Activated CD8-positive, alpha-beta T cell treated with anti-CD3 and anti-CD28 coated beads, Interleukin-2, amount 10 ng/mL, durations not matched to agents 7 days and 5 days (primary cell): ENCODE measurements around the gene COL9A3. TPM values are rescaled to one million over a fixed set of nuclear protein-coding genes. Genes with fewer than 3 reads are reported as not detected.

Experiments
- ATAC-seq: fragments of 150-1000 bp; cut with Tn5 transposase; one replicate; pipeline ENCODE4 v1.10.0; 2021; ENCODE audit warnings: moderate library complexity
- CTCF ChIA-PET: fragments of 350-600 bp; sonication (Branson Sonifier 250); formaldehyde crosslinking; loops from one replicate; lab custom pipeline; 2021; ENCODE audit warnings: antibody characterized with exemption; lab: Charles Lee
- POLR2A ChIA-PET: fragments of 350-600 bp; sonication (Branson Sonifier 250); formaldehyde crosslinking; loops from one replicate; lab custom pipeline; 2021; ENCODE audit warnings: antibody characterized with exemption; lab: Charles Lee
- DNase-seq: peaks from one replicate; pipeline ENCODE4 v3.0.0-alpha.2; 2020
- H3K27ac Mint-ChIP-seq: one replicate; pipeline ENCODE4 v1.8.0; 2021; ENCODE audit warnings: mild to moderate bottlenecking, mixed read lengths
- H3K27me3 Mint-ChIP-seq: one replicate; pipeline ENCODE4 v1.8.0; 2021; ENCODE audit warnings: low read depth, mixed read lengths
- H3K36me3 Mint-ChIP-seq: one replicate; pipeline ENCODE4 v1.8.0; 2021; ENCODE audit warnings: low read depth, mixed read lengths
- H3K4me1 Mint-ChIP-seq: one replicate; pipeline ENCODE4 v1.8.0; 2021; ENCODE audit warnings: low read depth, mixed read lengths
- H3K4me3 Mint-ChIP-seq: one replicate; pipeline ENCODE4 v1.8.0; 2021; ENCODE audit warnings: mild to moderate bottlenecking, mixed read lengths
- H3K9me3 Mint-ChIP-seq: one replicate; pipeline ENCODE4 v1.8.0; 2022; ENCODE audit warnings: mixed read lengths; ENCODE audit not compliant: insufficient read depth
- total RNA-seq, 2 experiments: library from RNA; stranded (reverse); gene quantifications; one replicate each; pipeline ENCODE4 v1.2.3, GENCODE V29; 2021

The COL9A3 gene
- total RNA-seq, 2 experiments from 2014 or later = not detected

GRCh38 chr20:62780204-62780603 lies 36.6 kb upstream of the COL9A3 start:
- POLR2A ChIA-PET = no interaction called here
- H3K4me3 Mint-ChIP-seq = no peak overlapping the region
- no peak overlapping the region for H3K27ac Mint-ChIP-seq
- no peaks in the 10 kb centered on the region for H3K27me3 Mint-ChIP-seq
- CTCF ChIA-PET = interaction anchor here (1.1 to 1.4 kb wide), 2 partner anchors 11 to 28 kb away, joined by 4 read pairs; no protein-coding TSS in a partner anchor
- H3K4me1 Mint-ChIP-seq = peaks cover 35% of the 10 kb centered on the region
- H3K36me3 Mint-ChIP-seq = no peaks in the 10 kb centered on the region
- no peaks in the 10 kb centered on the region for H3K9me3 Mint-ChIP-seq
- ATAC-seq (no peak), DNase-seq (no peak)

DNA sequence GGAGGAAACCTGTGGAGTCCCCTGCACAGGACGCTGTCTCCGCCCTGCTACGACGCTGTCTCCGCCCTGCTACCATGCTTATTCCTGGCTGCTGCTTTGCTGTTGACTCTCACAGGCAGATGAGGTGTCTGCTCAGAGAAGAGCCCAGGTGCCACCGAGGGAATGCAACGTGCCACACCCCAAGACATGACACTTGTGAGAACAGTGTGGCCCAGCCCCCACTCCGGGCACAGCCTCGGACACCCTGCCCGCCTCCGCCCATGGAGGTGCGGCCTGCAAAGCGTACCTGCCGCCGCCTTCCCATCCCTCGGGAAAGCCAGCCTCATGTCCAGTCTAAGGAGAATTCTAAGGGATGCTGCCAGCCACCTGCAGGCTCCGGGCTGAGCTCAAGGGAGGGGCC lies 36.2 kb upstream of the COL9A3 start:
- Mint-ChIP-seq H3K9me3 (no peaks in the 10 kb centered on the region), H3K27ac (no peak overlapping the region), H3K4me1 (peaks cover 31% of the 10 kb centered on the region), H3K27me3 (no peaks in the 10 kb centered on the region), H3K36me3 (no peaks in the 10 kb centered on the region), H3K4me3 (no peak overlapping the region)
- no peak for DNase-seq
- CTCF ChIA-PET = no interaction called here
- ATAC-seq = no peak
- POLR2A ChIA-PET = no interaction called here

DNA sequence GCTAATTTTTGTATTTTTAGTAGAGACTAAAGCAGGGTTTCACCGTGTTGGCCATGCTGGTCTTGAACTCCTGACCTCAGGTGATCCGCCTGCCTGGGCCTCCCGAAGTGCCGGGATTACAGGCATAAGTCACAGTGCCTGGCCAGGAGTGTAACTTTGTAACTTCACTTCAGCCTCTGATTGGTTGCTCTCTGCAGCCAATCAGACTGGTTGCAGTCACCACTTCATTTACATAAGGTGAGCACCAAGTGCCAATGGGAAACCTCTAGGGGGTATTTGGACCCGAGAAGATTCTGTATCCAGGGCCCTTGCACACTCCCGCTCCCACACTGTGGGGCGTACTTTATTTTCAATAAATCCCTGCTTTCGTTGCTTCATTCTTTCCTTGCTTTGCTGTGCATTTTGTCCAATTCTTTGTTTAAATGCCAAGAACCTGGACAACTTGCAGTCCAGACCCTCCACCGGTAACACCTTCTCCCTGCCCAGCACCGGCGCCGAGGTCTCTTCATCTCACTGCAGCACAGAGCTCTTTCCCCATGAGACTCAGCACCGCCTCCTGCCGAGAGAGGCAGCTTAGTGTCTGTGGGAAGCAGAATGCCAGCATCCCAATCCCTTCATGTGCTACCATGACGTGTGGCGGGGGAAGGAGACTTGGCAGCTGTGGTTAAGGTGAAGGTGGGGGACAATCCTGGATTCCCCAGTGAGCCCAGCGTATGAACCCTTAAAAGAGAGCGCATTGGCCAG lies 34.5 kb upstream of the COL9A3 start:
- no peak for ATAC-seq
- no peaks in the 10 kb centered on the region for H3K36me3 Mint-ChIP-seq
- no peaks in the 10 kb centered on the region for H3K9me3 Mint-ChIP-seq
- H3K4me3 Mint-ChIP-seq = no peak overlapping the region
- ChIA-PET POLR2A (interaction anchor here (1.7 kb wide), 1 partner anchor 12 kb away, joined by 7 read pairs; no protein-coding TSS in a partner anchor), CTCF (interaction anchor here (1.8 to 2.4 kb wide), 2 partner anchors 9 to 12 kb away, joined by 5 to 10 read pairs; no protein-coding TSS in a partner anchor)
- no peaks in the 10 kb centered on the region for H3K27me3 Mint-ChIP-seq
- DNase-seq = no peak
- H3K27ac Mint-ChIP-seq = no peak overlapping the region
- H3K4me1 Mint-ChIP-seq = peaks cover 17% of the 10 kb centered on the region

DNA sequence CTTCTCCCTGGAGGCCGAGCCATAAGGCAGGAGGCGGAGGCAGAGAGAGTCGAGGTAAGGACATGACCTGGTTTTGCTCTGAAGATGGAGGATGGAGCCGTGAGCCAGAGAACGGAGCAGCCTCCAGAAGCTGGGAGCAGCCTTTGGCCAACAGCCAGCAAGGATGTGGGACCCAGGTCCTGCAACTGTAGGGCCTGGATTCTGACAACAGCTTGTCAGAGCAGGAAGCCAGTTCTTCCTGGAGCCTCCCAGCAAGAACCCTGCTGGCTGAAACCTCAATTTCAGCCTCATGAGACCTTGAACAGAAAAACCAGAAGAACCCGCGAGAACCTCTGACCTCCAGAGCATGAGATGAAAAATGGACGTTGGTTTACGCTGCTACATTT lies 34.0 kb upstream of the COL9A3 start:
- Mint-ChIP-seq H3K4me3 (no peak overlapping the region), H3K9me3 (no peaks in the 10 kb centered on the region), H3K27me3 (no peaks in the 10 kb centered on the region), H3K36me3 (no peaks in the 10 kb centered on the region), H3K4me1 (peaks cover 17% of the 10 kb centered on the region), H3K27ac (no peak overlapping the region)
- CTCF ChIA-PET = interaction anchor here (1.8 to 2.4 kb wide), 2 partner anchors 9 to 11 kb away, joined by 5 to 10 read pairs; no protein-coding TSS in a partner anchor
- no peak for ATAC-seq
- POLR2A ChIA-PET = interaction anchor here (1.0 to 1.7 kb wide), 2 partner anchors 12 to 94 kb away, joined by 3 to 7 read pairs; no protein-coding TSS in a partner anchor
- DNase-seq = no peak

- ATAC-seq = no peak
- Mint-ChIP-seq H3K27me3 (no peaks in the 10 kb centered on the region), H3K27ac (no peak overlapping the region), H3K4me1 (peaks cover 13% of the 10 kb centered on the region), H3K9me3 (no peaks in the 10 kb centered on the region), H3K4me3 (no peak overlapping the region), H3K36me3 (no peaks in the 10 kb centered on the region)
- no peak for DNase-seq
- ChIA-PET POLR2A (no interaction called here), CTCF (no interaction called here)
Measured at GRCh38 chr20:62784497-62784896, 32.4 kb upstream of the COL9A3 start.

DNA sequence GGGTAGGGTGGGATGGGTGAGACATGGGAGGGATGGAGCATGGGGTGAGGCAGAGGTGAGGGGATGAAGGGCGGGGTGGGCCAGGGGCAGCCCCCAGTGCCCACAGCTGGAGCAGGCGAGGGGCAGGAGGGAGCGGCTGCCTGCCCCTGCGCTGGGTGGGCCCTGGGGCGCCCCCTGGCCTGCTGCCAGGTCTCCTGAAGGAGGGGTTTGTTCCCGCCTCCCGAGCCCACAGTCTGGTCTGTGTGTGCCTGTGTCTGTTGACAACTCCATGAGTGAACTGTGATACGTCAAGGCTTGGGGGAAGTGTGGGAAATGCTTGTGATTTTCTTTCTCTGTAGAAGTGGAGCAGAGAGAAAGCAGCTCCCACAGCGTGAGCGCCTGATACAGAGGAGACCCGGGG lies 31.5 kb upstream of the COL9A3 start:
- H3K4me1 Mint-ChIP-seq = peaks cover 13% of the 10 kb centered on the region
- H3K4me3 Mint-ChIP-seq = no peak overlapping the region
- no peaks in the 10 kb centered on the region for H3K9me3 Mint-ChIP-seq
- ChIA-PET CTCF (interaction anchor here (1.2 kb wide), 1 partner anchor 81 kb away, joined by 4 read pairs; no protein-coding TSS in a partner anchor), POLR2A (no interaction called here)
- ATAC-seq (no peak), DNase-seq (no peak)
- no peaks in the 10 kb centered on the region for H3K27me3 Mint-ChIP-seq
- H3K36me3 Mint-ChIP-seq = no peaks in the 10 kb centered on the region
- H3K27ac Mint-ChIP-seq = no peak overlapping the region

DNA sequence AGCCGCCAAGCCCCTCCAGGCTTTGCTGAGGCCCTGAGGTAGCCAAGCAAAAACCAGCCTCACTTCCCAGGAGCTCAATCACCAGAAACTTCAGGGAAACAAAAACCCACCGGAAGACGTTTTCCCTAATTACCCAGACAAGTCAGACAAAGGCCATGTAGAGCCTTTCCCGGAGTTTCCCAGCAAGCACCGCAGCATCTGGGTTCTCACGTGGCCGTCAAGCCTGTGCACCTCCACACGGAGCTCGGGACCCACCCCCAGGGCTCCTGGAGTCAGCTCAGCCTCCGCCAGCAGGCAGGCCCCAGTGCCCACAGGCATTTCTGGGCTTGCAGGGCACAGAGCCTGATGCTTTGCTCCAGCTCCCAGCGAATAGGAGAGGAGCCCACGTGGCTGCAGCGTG lies 30.7 kb upstream of the COL9A3 start:
- Mint-ChIP-seq H3K27ac (no peak overlapping the region), H3K4me3 (no peak overlapping the region), H3K9me3 (no peaks in the 10 kb centered on the region), H3K4me1 (peaks cover 14% of the 10 kb centered on the region), H3K27me3 (no peaks in the 10 kb centered on the region), H3K36me3 (no peaks in the 10 kb centered on the region)
- ATAC-seq (no peak), DNase-seq (no peak)
- POLR2A ChIA-PET = interaction anchor here (0.7 kb wide), 1 partner anchor 23 kb away, joined by 3 read pairs; no protein-coding TSS in a partner anchor
- CTCF ChIA-PET = interaction anchor here (1.2 kb wide), 1 partner anchor 82 kb away, joined by 4 read pairs; no protein-coding TSS in a partner anchor

GRCh38 chr20:62787321-62787720 lies 29.5 kb upstream of the COL9A3 start:
- H3K9me3 Mint-ChIP-seq = no peaks in the 10 kb centered on the region
- no peak overlapping the region for H3K4me3 Mint-ChIP-seq
- H3K27me3 Mint-ChIP-seq = no peaks in the 10 kb centered on the region
- CTCF ChIA-PET = interaction anchor here (1.5 to 1.7 kb wide), 2 partner anchors 14 to 288 kb away, joined by 3 to 5 read pairs; no protein-coding TSS in a partner anchor
- no peak overlapping the region for H3K27ac Mint-ChIP-seq
- DNase-seq = no peak
- POLR2A ChIA-PET = no interaction called here
- ATAC-seq = no peak
- H3K36me3 Mint-ChIP-seq = no peaks in the 10 kb centered on the region
- peaks cover 23% of the 10 kb centered on the region for H3K4me1 Mint-ChIP-seq

DNA sequence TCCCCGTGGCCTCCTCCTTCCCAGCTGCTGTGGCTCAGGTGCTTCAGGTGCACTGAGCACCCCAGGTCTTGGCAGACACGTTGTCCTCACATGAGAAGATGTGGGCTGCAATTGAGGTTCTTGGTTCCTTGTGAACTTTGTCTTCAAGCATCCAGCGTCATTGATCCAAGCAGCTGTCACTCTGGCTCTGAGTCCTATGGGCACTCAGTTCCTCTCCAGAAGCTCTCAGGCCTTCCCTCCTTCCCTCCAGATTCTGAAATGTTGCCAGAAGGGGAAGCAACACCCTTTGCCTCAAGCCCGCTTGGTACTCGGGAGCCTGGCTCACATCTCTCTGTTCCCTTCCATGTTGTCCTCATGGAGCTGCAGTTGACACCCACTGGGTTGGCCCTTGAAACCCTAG lies 29.0 kb upstream of the COL9A3 start:
- ATAC-seq (no peak), DNase-seq (no peak)
- Mint-ChIP-seq H3K4me3 (no peak overlapping the region), H3K36me3 (no peaks in the 10 kb centered on the region), H3K27me3 (no peaks in the 10 kb centered on the region), H3K9me3 (no peaks in the 10 kb centered on the region), H3K4me1 (peaks cover 23% of the 10 kb centered on the region), H3K27ac (no peak overlapping the region)
- ChIA-PET CTCF (interaction anchor here (1.5 to 2.7 kb wide), 3 partner anchors 15 to 288 kb away, joined by 3 to 10 read pairs (median 5); no protein-coding TSS in a partner anchor), POLR2A (no interaction called here)

DNA sequence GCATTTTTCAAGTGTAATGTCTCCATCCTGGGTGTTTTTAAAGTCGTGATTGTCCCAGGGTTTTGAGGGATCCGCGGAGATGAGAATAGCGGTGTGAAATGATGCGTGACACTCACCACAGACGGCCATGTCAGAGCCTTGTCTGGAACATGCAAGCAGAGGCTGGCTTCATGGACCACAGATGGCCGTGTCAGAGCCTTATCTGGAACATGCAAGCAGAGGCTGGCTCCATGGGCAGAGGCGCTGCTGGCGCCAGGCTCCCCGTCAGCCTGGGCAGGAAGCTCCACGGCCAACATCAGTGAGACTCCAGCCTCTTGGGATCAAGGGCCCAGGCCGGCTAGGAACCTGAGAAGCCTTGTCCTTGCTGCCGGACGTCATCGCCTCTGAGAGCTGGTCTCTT lies 28.2 kb upstream of the COL9A3 start:
- Mint-ChIP-seq H3K36me3 (no peaks in the 10 kb centered on the region), H3K4me1 (peaks cover 25% of the 10 kb centered on the region), H3K27ac (no peak overlapping the region), H3K27me3 (no peaks in the 10 kb centered on the region), H3K9me3 (no peaks in the 10 kb centered on the region), H3K4me3 (no peak overlapping the region)
- ATAC-seq (no peak), DNase-seq (no peak)
- ChIA-PET POLR2A (no interaction called here), CTCF (interaction anchor here (1.2 to 2.7 kb wide), 4 partner anchors 16 to 289 kb away, joined by 3 to 10 read pairs (median 5); no protein-coding TSS in a partner anchor)

DNA sequence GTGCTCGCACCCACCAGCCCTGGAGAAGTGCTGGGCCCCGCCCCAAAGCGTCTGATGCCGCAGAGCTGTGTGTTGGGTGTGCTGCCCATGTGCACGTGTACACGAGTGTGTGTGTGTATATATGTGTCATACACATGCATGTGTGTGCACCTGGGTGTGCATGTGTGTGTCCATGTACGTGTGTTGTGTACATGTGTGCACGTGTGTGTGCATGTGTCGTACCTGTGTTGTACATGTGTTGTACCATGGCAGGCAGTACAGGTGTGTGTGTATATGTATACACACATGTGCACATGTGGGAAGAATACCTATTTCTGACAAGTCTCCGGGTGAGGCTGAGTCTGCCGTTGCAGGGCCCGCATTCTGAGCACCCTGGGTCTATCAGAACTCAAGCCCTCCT lies 26.8 kb upstream of the COL9A3 start:
- H3K4me1 Mint-ChIP-seq = peaks cover 33% of the 10 kb centered on the region
- H3K9me3 Mint-ChIP-seq = no peaks in the 10 kb centered on the region
- ChIA-PET CTCF (interaction anchor here (1.1 to 3.3 kb wide), 9 partner anchors 10 to 291 kb away, joined by 3 to 24 read pairs (median 6); no protein-coding TSS in a partner anchor), POLR2A (no interaction called here)
- H3K36me3 Mint-ChIP-seq = no peaks in the 10 kb centered on the region
- H3K27ac Mint-ChIP-seq = no peak overlapping the region
- no peak overlapping the region for H3K4me3 Mint-ChIP-seq
- ATAC-seq (no peak), DNase-seq (no peak)
- H3K27me3 Mint-ChIP-seq = no peaks in the 10 kb centered on the region
